MM.1S (cell line): Measurements from ENCODE around the gene SLC27A4.

Experiments
- EZH2 ChIP-seq: fragments of 300-600 bp; sonication (generic); optimal IDR thresholded peaks from 2 replicates; pipeline ENCODE3; 2017; ENCODE audit warnings: low read depth, mild to moderate bottlenecking, antibody characterized with exemption, low read length, mixed read lengths
- EZH2phosphoT487 ChIP-seq: fragments of 300-600 bp; sonication (generic); IDR thresholded peaks from 2 replicates; pipeline ENCODE4 v1.6.1; 2018; ENCODE audit warnings: antibody characterized with exemption, low read length
- TF ChIP-seq, protein P1 (sequence below): fragments of 300-600 bp; sonication (generic); IDR thresholded peaks from 2 replicates; pipeline ENCODE4 v1.5.1; 2016; ENCODE audit warnings: antibody characterized with exemption, low read length, mixed read lengths

GRCh38 chr9:128342971-128343680 is 2.8 kb downstream of the SLC27A4 start:
- TF ChIP-seq, protein P1, sequence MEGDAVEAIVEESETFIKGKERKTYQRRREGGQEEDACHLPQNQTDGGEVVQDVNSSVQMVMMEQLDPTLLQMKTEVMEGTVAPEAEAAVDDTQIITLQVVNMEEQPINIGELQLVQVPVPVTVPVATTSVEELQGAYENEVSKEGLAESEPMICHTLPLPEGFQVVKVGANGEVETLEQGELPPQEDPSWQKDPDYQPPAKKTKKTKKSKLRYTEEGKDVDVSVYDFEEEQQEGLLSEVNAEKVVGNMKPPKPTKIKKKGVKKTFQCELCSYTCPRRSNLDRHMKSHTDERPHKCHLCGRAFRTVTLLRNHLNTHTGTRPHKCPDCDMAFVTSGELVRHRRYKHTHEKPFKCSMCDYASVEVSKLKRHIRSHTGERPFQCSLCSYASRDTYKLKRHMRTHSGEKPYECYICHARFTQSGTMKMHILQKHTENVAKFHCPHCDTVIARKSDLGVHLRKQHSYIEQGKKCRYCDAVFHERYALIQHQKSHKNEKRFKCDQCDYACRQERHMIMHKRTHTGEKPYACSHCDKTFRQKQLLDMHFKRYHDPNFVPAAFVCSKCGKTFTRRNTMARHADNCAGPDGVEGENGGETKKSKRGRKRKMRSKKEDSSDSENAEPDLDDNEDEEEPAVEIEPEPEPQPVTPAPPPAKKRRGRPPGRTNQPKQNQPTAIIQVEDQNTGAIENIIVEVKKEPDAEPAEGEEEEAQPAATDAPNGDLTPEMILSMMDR = no peak
- TF ChIP-seq EZH2 (no peak), EZH2phosphoT487 (no peak)
